Nephron (organoid): ENCODE results near the gene CHAC1.

Experiments
- H3K27ac Mint-ChIP-seq, 3 experiments: 2 replicates each; pipeline ENCODE4 v1.8.0; 2020; ENCODE audit warnings: mixed read lengths in 3 of 3, mild to moderate bottlenecking in 2 of 3, moderate library complexity in 1 of 3
- H3K27me3 Mint-ChIP-seq: 2 replicates; pipeline ENCODE4 v1.8.0; 2021; ENCODE audit warnings: low read depth, mild to moderate bottlenecking, moderate library complexity, mixed read lengths
- H3K36me3 Mint-ChIP-seq: 2 replicates; pipeline ENCODE4 v1.8.0; 2020; ENCODE audit warnings: low read depth, mixed read lengths
- H3K4me1 Mint-ChIP-seq: 2 replicates; pipeline ENCODE4 v1.8.0; 2020; ENCODE audit warnings: mixed read lengths
- H3K4me3 Mint-ChIP-seq, 3 experiments: 2 replicates each; pipeline ENCODE4 v1.8.0; 2020; ENCODE audit warnings: mild to moderate bottlenecking in 3 of 3, mixed read lengths in 3 of 3, moderate library complexity in 2 of 3
- H3K9me3 Mint-ChIP-seq: 2 replicates; pipeline ENCODE4 v1.8.0; 2020; ENCODE audit warnings: mixed read lengths
- TF ChIP-seq, protein P1 (sequence below), 3 experiments: fragments of 200-600 bp; sonication (generic); IDR thresholded peaks; one replicate each; pipeline ENCODE4 v1.5.0; 2021; ENCODE audit warnings: antibody characterized with exemption in 3 of 3; ENCODE audit not compliant: unreplicated experiment in 3 of 3

Gene CHAC1

DNA sequence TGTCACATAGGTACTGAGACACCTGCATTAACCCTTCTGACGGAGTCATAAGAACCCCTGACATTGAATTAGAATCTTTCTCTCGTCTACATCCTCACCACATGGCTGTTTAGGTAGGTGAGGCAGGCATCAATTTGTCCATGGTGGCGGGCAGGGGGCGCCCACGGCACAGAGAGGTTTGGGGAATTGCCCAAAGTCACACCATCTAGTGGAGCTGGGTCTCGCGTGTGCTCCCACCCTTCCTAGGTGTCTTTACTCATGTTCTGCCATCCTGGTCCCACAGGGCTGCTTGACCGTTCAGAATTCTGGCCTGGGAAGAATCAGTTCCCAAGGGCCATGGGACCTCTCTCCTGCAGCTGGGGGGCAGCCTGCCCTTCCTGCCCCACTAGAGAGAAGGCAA is 38.8 kb upstream of the CHAC1 start:
- H3K4me3 Mint-ChIP-seq: no peak overlapping the region
- TF ChIP-seq, protein P1, sequence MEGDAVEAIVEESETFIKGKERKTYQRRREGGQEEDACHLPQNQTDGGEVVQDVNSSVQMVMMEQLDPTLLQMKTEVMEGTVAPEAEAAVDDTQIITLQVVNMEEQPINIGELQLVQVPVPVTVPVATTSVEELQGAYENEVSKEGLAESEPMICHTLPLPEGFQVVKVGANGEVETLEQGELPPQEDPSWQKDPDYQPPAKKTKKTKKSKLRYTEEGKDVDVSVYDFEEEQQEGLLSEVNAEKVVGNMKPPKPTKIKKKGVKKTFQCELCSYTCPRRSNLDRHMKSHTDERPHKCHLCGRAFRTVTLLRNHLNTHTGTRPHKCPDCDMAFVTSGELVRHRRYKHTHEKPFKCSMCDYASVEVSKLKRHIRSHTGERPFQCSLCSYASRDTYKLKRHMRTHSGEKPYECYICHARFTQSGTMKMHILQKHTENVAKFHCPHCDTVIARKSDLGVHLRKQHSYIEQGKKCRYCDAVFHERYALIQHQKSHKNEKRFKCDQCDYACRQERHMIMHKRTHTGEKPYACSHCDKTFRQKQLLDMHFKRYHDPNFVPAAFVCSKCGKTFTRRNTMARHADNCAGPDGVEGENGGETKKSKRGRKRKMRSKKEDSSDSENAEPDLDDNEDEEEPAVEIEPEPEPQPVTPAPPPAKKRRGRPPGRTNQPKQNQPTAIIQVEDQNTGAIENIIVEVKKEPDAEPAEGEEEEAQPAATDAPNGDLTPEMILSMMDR (IDR thresholded peaks at IDR 0.05; ENCODE audit: unreplicated experiment in 3 of 3): no peak
- no peak overlapping the region for H3K27ac Mint-ChIP-seq

DNA sequence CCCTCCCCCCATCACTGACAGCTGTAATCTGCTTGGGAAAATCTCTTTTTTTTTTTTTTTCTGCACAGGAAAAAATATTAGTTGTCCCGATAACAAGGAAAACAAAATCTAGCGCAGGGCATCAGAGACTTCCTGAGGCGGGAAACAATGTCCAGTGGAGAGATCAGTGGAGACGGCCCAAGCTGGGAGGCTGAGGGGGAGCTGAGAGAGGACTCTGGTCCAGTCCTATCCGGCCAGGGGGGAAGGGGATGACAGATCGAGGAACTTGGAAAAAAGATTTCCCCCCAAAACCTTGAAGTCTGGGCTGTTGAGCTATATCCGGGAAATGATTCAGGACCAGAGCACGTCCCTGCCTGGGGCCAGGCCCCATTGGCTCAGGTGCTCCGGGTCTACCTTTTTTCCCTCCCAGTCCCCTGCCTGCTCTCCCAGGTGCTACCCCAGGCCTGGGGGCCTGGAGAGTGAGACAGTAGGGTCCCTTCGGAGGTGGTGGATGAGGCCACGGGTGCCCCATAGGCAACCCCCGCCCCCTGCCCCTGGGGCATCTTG is 38.1 kb upstream of the CHAC1 start:
- no peaks in the 10 kb centered on the region for H3K36me3 Mint-ChIP-seq
- no peaks in the 10 kb centered on the region for H3K9me3 Mint-ChIP-seq
- no peak overlapping the region for H3K4me3 Mint-ChIP-seq
- peak overlapping the region in 2 of 3 experiments; percentile 30 to 44 for H3K27ac Mint-ChIP-seq
- peaks cover 15% of the 10 kb centered on the region for H3K4me1 Mint-ChIP-seq
- peaks cover 13% of the 10 kb centered on the region for H3K27me3 Mint-ChIP-seq
- TF ChIP-seq, protein P1 (IDR thresholded peaks at IDR 0.05; ENCODE audit: unreplicated experiment in 3 of 3): no peak

More for the DNA sequence above, 38.8 kb upstream of the CHAC1 start:
- Mint-ChIP-seq H3K4me1 (peaks cover 22% of the 10 kb centered on the region), H3K9me3 (no peaks in the 10 kb centered on the region), H3K36me3 (no peaks in the 10 kb centered on the region), H3K27me3 (peaks cover 13% of the 10 kb centered on the region)

DNA sequence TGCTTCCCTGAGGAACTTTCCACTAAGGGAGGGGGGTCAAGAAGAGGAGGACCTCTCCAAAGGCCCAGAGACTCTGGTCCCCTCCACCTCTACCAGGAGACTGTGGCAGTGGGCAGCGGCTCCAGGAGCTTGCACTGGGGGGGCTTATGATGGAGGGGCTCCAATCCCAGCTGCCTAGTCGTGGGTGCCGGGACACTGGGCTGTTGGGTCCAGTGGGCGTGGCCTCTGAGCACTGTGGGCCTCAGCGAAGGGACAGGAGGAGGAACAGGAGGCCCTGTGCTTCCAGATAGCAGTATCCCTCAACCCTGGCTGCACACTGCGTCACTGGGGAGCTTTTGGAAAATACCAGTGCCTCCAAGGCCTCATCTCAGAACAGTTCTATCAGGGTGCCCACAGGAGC is 37.6 kb upstream of the CHAC1 start:
- TF ChIP-seq, protein P1 (IDR thresholded peaks at IDR 0.05; ENCODE audit: unreplicated experiment in 3 of 3): no peak
- peaks cover 11% of the 10 kb centered on the region for H3K4me1 Mint-ChIP-seq
- no peaks in the 10 kb centered on the region for H3K9me3 Mint-ChIP-seq
- no peaks in the 10 kb centered on the region for H3K36me3 Mint-ChIP-seq
- H3K27ac Mint-ChIP-seq: no peak overlapping the region
- H3K27me3 Mint-ChIP-seq: peaks cover 15% of the 10 kb centered on the region
- H3K4me3 Mint-ChIP-seq: no peak overlapping the region

DNA sequence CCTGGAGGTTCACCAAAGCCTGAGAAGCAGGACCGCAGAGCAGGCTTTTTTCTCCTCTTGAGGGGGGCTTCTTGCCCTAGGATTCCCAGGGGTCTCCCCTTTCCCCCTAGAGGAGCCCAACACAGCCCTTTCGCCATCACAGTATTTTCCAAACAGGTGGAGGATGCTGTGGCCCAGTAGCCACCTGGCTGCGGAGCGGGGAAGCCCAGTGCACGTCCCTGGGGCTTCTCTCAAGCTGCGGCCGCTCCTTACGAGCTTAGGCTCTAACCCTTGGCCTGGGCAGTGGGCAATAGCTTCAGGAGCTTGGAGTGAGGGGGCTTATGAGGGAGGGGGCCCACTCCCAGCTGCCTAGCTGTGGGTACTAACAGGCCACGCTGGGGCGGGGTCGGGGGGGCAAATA is 35.7 kb upstream of the CHAC1 start:
- Mint-ChIP-seq H3K4me1 (no peaks in the 10 kb centered on the region), H3K27me3 (peaks cover 27% of the 10 kb centered on the region), H3K36me3 (no peaks in the 10 kb centered on the region), H3K27ac (no peak overlapping the region), H3K4me3 (no peak overlapping the region), H3K9me3 (no peaks in the 10 kb centered on the region)
- TF ChIP-seq, protein P1 (IDR thresholded peaks at IDR 0.05; ENCODE audit: unreplicated experiment in 3 of 3): no peak

DNA sequence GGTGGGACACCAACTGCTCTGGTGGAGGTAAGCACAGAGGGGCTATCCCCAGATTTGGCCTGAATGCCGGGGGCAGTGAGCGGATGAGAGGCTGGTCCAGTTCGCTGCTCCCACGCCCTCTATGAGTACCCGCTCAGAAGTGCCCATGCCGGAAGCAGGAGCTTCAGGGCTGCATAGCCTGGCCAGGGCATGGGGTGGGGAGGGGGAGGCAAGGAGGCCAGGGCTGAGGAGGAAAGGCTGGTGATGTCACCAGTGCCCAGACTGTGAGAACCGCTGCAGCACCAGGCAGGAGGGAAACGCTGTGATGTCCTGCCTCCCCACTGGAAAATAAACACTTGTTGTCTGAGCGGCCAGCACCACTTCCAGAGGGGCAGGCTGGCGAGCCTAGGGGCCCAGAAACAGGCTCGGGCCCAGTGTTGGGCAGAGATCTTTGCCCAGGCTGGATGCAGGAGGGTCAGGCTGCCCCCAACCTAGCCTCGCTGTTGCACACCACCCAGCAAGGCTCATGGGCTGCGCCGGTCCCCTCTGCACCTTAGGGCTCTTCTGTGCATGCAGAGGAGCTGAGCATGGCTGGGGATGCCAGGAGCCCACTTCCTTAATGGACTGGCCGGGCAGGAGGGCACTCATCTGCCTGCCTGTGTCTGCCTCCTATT is 35.0 kb upstream of the CHAC1 start:
- Mint-ChIP-seq H3K4me3 (no peak overlapping the region), H3K4me1 (no peaks in the 10 kb centered on the region), H3K36me3 (no peaks in the 10 kb centered on the region), H3K9me3 (no peaks in the 10 kb centered on the region), H3K27me3 (peaks cover 33% of the 10 kb centered on the region), H3K27ac (no peak overlapping the region)
- TF ChIP-seq, protein P1 (IDR thresholded peaks at IDR 0.05; ENCODE audit: unreplicated experiment in 3 of 3): no peak
